ENCODE results near the gene PGPEP1.
"Not testable (repeated sequence)": the region's sequence is repeated elsewhere in the genome, so short reads cannot be mapped to it uniquely, and the experiment has no call there.

The PGPEP1 gene

GRCh38 chr19:18393836-18394235 lies 53.4 kb downstream of the PGPEP1 start:
- no peak for FAIRE-seq

GRCh38 chr19:18396471-18397241 lies 56.3 kb downstream of the PGPEP1 start:
- FAIRE-seq, result no peak

- no peak for FAIRE-seq
Observed at GRCh38 chr19:18397242-18398202, 57.1 kb downstream of the PGPEP1 start, which contains the start of gene LRRC25. Gene LRRC25 (minus strand): TSS chr19:18397622. CDS start chr19:18396963, 659 bp downstream.

- no peak for FAIRE-seq
Observed at GRCh38 chr19:18399008-18399407, 58.6 kb downstream of the PGPEP1 start.

GRCh38 chr19:18401580-18402112 lies 61.2 kb downstream of the PGPEP1 start:
- peak; percentile 58 for FAIRE-seq

- not testable (repeated sequence) for FAIRE-seq
Observed at GRCh38 chr19:18402455-18403248, 62.3 kb downstream of the PGPEP1 start.

DNA sequence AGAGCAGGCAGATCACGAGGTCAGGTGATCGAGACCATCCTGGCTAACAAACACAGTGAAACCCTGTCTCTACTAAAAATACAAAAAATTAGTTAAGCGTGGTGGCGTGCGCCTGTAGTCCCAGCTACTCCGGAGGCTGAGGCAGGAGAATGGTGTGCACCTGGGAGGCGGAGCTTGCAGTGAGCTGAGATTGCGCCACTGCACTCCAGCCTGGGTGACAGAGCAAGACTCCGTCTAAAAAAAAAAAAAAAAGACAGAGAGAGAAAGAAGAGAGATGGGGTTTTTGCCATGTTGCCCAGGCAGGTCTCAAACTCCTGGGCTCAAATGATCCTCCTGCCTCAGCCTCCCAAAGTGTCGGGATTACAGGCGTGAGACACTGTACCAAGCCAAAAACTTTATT lies 65.4 kb downstream of the PGPEP1 start:
- FAIRE-seq, result not testable (repeated sequence)

DNA sequence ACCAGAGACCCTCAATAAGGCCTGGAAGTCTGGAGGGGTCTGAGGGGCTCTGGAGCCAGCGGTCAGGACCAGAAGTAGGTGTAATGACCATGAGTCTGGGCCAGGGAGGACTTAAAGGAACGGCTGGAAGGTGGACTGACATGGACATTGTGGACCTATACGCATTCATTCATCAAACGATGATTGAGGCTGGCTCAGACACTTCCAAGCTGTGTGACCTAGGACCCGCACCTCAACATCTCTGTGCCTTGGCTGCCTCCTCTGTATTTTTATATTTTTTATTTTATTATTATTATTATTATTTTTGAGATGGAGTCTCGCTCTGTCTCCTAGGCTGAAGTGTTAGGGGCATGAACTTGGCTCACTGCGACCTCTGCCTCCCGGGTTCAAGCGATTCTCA lies 66.4 kb downstream of the PGPEP1 start:
- FAIRE-seq, result no peak

GRCh38 chr19:18408053-18408476 lies 67.7 kb downstream of the PGPEP1 start:
- FAIRE-seq, result no peak

DNA sequence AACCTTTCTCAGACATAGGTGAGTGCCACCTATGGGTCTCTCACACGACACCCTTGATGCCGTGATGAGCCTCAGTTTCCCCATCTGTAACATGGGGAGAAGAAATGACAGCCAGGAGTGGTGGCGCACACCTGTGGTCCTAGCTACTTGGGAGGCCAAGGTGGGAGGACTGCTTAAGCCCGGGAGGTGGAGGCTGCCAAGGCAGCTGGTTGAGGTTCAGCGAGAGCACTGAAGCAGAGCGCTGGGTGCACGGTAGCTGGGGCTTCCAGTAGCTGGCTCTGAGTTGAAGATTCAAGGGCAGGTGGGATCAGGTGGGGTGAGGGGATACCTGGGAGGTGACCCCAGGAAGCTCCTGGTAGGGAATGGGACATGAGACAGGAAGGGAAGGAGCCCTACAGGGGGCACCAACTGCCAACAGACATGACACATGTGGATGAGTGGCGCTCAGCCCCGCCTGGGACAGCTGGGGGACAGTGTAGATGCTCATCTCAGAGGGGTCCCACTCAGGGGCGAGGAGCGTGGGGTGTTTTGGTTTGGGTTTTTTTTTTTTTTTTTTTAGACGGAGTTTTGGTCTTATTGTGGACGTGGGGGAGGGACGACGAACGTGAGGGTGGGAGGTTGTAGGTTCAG lies 72.3 kb downstream of the PGPEP1 start:
- no peak for FAIRE-seq

- no peak for FAIRE-seq
Observed at GRCh38 chr19:18414504-18415177, 74.2 kb downstream of the PGPEP1 start.

DNA sequence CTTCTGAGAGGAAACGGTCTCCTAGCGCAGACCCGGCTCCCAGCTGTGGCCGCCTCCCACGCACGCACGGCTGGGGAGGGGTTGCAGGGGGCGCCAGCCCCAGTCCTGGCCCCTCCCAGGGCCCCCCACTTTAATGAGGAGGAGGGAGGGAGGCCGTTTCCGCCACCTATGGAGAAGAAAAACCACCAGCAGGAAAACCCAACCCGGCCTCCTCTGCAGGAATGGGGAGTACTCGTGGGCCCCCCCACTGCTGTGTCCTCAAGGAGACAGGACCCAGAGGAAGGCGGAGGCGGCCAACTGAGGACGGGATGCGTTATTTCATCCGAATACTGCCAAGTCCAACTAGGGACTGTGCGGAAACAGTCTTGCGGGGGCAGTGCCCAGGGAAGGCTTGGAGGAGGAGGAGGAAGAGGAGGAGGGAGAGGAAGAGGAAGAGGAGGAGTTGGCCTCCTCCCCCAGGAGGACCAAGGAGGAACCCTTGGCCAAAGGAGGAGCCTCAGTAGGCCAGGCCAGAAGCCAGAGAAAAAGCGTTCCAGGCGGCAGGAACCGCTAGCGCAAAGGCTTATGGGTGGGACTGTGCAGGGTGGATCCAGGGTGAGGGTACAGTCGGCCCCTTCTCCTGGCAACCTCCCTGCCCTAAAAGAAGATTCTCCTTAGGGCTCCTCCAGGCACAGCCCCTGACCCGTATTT lies 74.9 kb downstream of the PGPEP1 start:
- peak; percentile 25 for FAIRE-seq

DNA sequence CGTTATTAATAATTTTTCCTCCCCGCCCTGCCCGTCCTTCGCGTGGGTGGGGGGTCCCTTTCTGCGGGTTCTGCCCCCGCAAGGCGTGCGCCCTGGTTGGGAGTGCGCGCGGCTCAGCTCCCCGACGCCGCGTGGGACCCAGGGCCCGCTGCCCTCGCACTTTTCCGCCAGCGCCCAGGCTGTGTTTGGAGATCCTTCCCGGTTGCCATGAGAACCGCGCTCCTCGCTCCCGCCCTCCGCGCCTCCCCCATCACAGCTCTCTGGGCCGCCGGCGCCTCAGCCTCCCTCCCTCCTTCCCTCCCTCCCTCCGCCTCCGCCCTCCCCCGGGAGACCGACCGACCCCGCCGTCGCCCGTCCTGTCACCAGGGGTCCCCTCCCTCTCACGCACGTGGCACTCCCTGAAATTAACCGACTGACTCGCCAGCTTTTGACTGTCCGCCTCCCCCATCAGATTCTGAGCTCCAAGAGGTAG lies 76.4 kb downstream of the PGPEP1 start:
- FAIRE-seq, result no peak

GRCh38 chr19:18417250-18418028 lies 77.0 kb downstream of the PGPEP1 start:
- FAIRE-seq, result peak; percentile 19

- FAIRE-seq, result no peak
Observed at GRCh38 chr19:18418029-18418482, 77.7 kb downstream of the PGPEP1 start.

- no peak for FAIRE-seq
Observed at GRCh38 chr19:18418483-18419194, 78.2 kb downstream of the PGPEP1 start.

DNA sequence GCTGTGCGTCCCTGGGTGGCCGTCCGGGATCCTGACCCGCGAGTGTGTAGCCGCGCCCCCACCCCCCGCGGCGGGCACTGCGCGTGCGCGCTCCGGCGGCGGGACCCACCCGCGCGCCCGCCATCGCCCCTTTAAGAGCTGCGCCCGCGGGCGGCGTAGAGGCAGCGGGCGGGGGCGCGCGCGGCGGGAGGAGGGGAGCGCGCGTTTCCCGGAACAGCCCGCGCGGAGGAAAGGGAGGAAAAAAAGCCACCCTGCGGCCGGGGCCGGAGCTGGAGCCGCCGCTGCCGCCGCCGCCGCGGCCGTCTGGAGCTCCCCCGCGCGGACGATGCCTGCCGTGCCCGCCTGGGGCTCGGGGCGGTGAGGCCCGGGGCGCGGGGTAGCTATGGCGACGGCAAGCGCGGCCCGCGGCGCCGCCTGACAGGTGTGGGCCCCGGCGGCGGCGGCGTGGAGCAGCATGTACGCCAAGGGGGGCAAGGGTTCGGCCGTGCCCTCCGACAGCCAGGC lies 78.8 kb downstream of the PGPEP1 start, which contains the start of gene SSBP4:
Gene SSBP4 (plus strand): TSS at position 204 of the 504 bp plus-strand sequence. CDS start 251 bp downstream, at position 455.
- FAIRE-seq, result no peak

Measured in TTC549 (cell line).